ENCODE results near the gene TRAP1.

DNA sequence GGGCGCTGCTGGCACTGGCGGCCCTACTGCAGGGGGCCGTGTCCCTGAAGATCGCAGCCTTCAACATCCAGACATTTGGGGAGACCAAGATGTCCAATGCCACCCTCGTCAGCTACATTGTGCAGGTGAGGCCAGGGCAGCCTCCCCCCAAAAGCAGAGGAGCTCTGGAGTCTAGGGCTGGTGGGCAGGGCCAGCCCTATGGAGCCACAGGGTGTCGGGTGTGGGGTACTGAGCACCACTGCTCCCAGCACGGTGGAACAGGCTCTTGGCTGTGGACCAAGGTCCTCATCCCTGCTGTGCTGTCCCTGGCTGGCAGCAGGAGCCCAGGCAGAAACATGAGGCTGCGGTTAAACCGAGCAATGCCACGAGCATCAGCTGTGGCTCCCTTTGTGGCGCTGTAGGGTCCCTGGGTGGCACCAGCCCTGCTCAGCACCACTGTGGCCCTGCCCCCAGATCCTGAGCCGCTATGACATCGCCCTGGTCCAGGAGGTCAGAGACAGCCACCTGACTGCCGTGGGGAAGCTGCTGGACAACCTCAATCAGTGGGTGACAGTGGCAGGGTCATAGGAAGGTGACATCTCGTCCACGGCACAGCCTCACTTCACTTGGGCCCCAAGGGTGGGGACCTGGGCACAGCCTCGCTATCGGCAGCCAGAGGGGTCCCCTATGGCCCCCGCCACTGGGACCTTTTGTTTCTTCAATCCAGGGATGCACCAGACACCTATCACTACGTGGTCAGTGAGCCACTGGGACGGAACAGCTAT is 61.7 kb downstream of the TRAP1 start:
- TF ChIP-seq POLR2A (IDR thresholded peaks at IDR 0.05; ENCODE audit: low read length) (no peak), KDM1A (IDR thresholded peaks at IDR 0.05; ENCODE audit: low read depth) (no peak), RCOR1 (IDR thresholded peaks at IDR 0.05; ENCODE audit: low read depth, low read length) (no peak), JUN (IDR thresholded peaks at IDR 0.05) (no peak), CBX8 (IDR thresholded peaks at IDR 0.05) (no peak), EP300 (IDR thresholded peaks at IDR 0.05) (no peak)
- TF ChIP-seq, protein P1, sequence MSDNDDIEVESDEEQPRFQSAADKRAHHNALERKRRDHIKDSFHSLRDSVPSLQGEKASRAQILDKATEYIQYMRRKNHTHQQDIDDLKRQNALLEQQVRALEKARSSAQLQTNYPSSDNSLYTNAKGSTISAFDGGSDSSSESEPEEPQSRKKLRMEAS (IDR thresholded peaks at IDR 0.05): no peak
- TF ChIP-seq, protein P2, sequence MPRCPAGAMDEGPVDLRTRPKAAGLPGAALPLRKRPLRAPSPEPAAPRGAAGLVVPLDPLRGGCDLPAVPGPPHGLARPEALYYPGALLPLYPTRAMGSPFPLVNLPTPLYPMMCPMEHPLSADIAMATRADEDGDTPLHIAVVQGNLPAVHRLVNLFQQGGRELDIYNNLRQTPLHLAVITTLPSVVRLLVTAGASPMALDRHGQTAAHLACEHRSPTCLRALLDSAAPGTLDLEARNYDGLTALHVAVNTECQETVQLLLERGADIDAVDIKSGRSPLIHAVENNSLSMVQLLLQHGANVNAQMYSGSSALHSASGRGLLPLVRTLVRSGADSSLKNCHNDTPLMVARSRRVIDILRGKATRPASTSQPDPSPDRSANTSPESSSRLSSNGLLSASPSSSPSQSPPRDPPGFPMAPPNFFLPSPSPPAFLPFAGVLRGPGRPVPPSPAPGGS (IDR thresholded peaks at IDR 0.05): no peak
- TF ChIP-seq, protein P3, sequence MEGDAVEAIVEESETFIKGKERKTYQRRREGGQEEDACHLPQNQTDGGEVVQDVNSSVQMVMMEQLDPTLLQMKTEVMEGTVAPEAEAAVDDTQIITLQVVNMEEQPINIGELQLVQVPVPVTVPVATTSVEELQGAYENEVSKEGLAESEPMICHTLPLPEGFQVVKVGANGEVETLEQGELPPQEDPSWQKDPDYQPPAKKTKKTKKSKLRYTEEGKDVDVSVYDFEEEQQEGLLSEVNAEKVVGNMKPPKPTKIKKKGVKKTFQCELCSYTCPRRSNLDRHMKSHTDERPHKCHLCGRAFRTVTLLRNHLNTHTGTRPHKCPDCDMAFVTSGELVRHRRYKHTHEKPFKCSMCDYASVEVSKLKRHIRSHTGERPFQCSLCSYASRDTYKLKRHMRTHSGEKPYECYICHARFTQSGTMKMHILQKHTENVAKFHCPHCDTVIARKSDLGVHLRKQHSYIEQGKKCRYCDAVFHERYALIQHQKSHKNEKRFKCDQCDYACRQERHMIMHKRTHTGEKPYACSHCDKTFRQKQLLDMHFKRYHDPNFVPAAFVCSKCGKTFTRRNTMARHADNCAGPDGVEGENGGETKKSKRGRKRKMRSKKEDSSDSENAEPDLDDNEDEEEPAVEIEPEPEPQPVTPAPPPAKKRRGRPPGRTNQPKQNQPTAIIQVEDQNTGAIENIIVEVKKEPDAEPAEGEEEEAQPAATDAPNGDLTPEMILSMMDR (IDR thresholded peaks at IDR 0.05): no peak
- TF ChIP-seq, protein P4, sequence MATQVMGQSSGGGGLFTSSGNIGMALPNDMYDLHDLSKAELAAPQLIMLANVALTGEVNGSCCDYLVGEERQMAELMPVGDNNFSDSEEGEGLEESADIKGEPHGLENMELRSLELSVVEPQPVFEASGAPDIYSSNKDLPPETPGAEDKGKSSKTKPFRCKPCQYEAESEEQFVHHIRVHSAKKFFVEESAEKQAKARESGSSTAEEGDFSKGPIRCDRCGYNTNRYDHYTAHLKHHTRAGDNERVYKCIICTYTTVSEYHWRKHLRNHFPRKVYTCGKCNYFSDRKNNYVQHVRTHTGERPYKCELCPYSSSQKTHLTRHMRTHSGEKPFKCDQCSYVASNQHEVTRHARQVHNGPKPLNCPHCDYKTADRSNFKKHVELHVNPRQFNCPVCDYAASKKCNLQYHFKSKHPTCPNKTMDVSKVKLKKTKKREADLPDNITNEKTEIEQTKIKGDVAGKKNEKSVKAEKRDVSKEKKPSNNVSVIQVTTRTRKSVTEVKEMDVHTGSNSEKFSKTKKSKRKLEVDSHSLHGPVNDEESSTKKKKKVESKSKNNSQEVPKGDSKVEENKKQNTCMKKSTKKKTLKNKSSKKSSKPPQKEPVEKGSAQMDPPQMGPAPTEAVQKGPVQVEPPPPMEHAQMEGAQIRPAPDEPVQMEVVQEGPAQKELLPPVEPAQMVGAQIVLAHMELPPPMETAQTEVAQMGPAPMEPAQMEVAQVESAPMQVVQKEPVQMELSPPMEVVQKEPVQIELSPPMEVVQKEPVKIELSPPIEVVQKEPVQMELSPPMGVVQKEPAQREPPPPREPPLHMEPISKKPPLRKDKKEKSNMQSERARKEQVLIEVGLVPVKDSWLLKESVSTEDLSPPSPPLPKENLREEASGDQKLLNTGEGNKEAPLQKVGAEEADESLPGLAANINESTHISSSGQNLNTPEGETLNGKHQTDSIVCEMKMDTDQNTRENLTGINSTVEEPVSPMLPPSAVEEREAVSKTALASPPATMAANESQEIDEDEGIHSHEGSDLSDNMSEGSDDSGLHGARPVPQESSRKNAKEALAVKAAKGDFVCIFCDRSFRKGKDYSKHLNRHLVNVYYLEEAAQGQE (IDR thresholded peaks at IDR 0.05): no peak
- TF ChIP-seq, protein P5, sequence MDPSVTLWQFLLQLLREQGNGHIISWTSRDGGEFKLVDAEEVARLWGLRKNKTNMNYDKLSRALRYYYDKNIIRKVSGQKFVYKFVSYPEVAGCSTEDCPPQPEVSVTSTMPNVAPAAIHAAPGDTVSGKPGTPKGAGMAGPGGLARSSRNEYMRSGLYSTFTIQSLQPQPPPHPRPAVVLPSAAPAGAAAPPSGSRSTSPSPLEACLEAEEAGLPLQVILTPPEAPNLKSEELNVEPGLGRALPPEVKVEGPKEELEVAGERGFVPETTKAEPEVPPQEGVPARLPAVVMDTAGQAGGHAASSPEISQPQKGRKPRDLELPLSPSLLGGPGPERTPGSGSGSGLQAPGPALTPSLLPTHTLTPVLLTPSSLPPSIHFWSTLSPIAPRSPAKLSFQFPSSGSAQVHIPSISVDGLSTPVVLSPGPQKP (IDR thresholded peaks at IDR 0.05; ENCODE audit: low read depth, low read length): no peak

Measured in A549 (cell line).